Panc1 (cell line): Measurements from ENCODE around the gene SENP6. TPM values are rescaled to one million over a fixed set of nuclear protein-coding genes. Genes with fewer than 3 reads are reported as not detected.

Experiments
- ATAC-seq: fragments of 200-7000 bp; cut with Tn5 transposase; 2 replicates; pipeline ENCODE4 v1.9.1; 2020; ENCODE audit warnings: mild to moderate bottlenecking, moderate library complexity
- Bru-seq: library from RNA; stranded (reverse); fragments of 400-500 nt; gene quantifications from one replicate; lab custom pipeline; 2021; lab: Mats Ljungman, UMichigan
- BruChase-seq, 2 experiments: library from RNA; stranded (reverse); fragments of 400-500 nt; gene quantifications; one replicate each; lab custom pipeline; 2021; lab: Mats Ljungman, UMichigan
- BruUV-seq: library from RNA; stranded (reverse); fragments of 400-500 nt; replicated peaks from 2 replicates; lab custom pipeline; 2021; lab: Mats Ljungman, UMichigan
- CTCF ChIA-PET: fragments of 300-600 bp; sonication (Branson Sonifier 250); formaldehyde crosslinking; loops from one replicate; lab custom pipeline; 2022; ENCODE audit warnings: antibody characterized with exemption; lab: Charles Lee
- POLR2A ChIA-PET: fragments of 300-600 bp; sonication (Branson Sonifier 250); formaldehyde crosslinking; loops from one replicate; lab custom pipeline; 2022; ENCODE audit warnings: antibody characterized with exemption; lab: Charles Lee
- DNase-seq: peaks from one replicate; pipeline ENCODE4 v3.0.0-alpha.2; 2010; ENCODE audit warnings: low read depth, low spot score
- H3K27ac ChIP-seq: 2 replicates; pipeline ENCODE4 v1.5.1; 2011; ENCODE audit warnings: mild to moderate bottlenecking, low read length, inconsistent platforms
- H3K27me3 ChIP-seq: fragments of 200-500 bp; sonication (Bioruptor generic); 2 replicates; pipeline ENCODE4 v1.6.0; 2014; ENCODE audit warnings: low read length, inconsistent platforms; ENCODE audit not compliant: control insufficient read depth, insufficient read depth
- H3K36me3 ChIP-seq: fragments of 200-500 bp; sonication (Bioruptor generic); 2 replicates; pipeline ENCODE4 v1.5.1; 2014; ENCODE audit warnings: inconsistent platforms, mild to moderate bottlenecking, low read length, moderate library complexity; ENCODE audit not compliant: control insufficient read depth, insufficient read depth
- H3K4me1 ChIP-seq: 2 replicates; pipeline ENCODE4 v1.5.1; 2011; ENCODE audit warnings: inconsistent platforms, mild to moderate bottlenecking, low read length, moderate library complexity; ENCODE audit not compliant: control insufficient read depth, insufficient read depth
- H3K4me3 ChIP-seq, 2 experiments: 2 replicates each; pipeline ENCODE4 v1.5.1; 2011 to 2012; ENCODE audit warnings: low read depth in 2 of 2, low read length in 2 of 2, mild to moderate bottlenecking in 2 of 2, inconsistent platforms in 1 of 2, moderate library complexity in 1 of 2
- H3K9me3 ChIP-seq: fragments of 200-500 bp; sonication (Bioruptor generic); 2 replicates; pipeline ENCODE4 v1.5.1; 2014; ENCODE audit warnings: low read depth, mild to moderate bottlenecking, inconsistent platforms, low read length, moderate library complexity; ENCODE audit not compliant: control insufficient read depth, insufficient read depth
- POLR2AphosphoS5 ChIP-seq: IDR thresholded peaks from 2 replicates; pipeline ENCODE4 v1.6.1; 2012; ENCODE audit warnings: mild to moderate bottlenecking, low read depth, low read length, moderate library complexity
- SIN3A ChIP-seq: IDR thresholded peaks from 2 replicates; pipeline ENCODE4 v1.6.1; 2012; ENCODE audit warnings: low read depth, mild to moderate bottlenecking, low read length, moderate library complexity, borderline replicate concordance; ENCODE audit not compliant: insufficient read depth
- TCF7L2 ChIP-seq: IDR thresholded peaks from 2 replicates; pipeline ENCODE4 v1.6.1; 2011; ENCODE audit warnings: mild to moderate bottlenecking, low read depth, low read length, inconsistent platforms
- in situ Hi-C: cut with HindIII; loops from 2 replicates; pipeline ENCODE4 v1.10.0; 2016; ENCODE audit warnings: low sequenced_read_pairs, low pct_unique_long_range_greater_than_20kb
- intact Hi-C: fragments of 100-400 bp; cut with micrococcal nuclease; formaldehyde crosslinking; loops from one replicate; pipeline ENCODE4 v1.10.0; 2022; ENCODE audit not compliant: unreplicated experiment
- long read RNA-seq: library from polyadenylated mRNA; unstranded; transcript quantifications from one replicate; pipeline ENCODE4 v2.0.0, GENCODE V29; 2021; ENCODE audit not compliant: unreplicated experiment
- polyA plus RNA-seq: library from polyadenylated mRNA; unstranded; fragments of >200 nt; gene quantifications from one replicate; pipeline ENCODE4 v1.2.1, GENCODE V29; 2012; ENCODE audit warnings: missing spikeins; ENCODE audit not compliant: insufficient read length
- total RNA-seq: library from RNA; stranded (reverse); gene quantifications from one replicate; pipeline ENCODE4 v1.2.1, GENCODE V29; 2021; ENCODE audit not compliant: unreplicated experiment
- TF ChIP-seq, protein P1 (sequence below), 2 experiments: IDR thresholded peaks; 2 replicates each; pipeline ENCODE4 v1.6.1; 2011 to 2012; ENCODE audit warnings: low read depth in 2 of 2, control low read depth in 1 of 2, low read length in 1 of 2, mild to moderate bottlenecking in 1 of 2, moderate library complexity in 1 of 2; ENCODE audit not compliant: insufficient read depth in 1 of 2
- TF ChIP-seq, protein P2 (sequence below): fragments of 450-650 bp; IDR thresholded peaks from 2 replicates; pipeline ENCODE4 v1.5.1; 2017; ENCODE audit warnings: mild to moderate bottlenecking

SENP6 gene, protein sequence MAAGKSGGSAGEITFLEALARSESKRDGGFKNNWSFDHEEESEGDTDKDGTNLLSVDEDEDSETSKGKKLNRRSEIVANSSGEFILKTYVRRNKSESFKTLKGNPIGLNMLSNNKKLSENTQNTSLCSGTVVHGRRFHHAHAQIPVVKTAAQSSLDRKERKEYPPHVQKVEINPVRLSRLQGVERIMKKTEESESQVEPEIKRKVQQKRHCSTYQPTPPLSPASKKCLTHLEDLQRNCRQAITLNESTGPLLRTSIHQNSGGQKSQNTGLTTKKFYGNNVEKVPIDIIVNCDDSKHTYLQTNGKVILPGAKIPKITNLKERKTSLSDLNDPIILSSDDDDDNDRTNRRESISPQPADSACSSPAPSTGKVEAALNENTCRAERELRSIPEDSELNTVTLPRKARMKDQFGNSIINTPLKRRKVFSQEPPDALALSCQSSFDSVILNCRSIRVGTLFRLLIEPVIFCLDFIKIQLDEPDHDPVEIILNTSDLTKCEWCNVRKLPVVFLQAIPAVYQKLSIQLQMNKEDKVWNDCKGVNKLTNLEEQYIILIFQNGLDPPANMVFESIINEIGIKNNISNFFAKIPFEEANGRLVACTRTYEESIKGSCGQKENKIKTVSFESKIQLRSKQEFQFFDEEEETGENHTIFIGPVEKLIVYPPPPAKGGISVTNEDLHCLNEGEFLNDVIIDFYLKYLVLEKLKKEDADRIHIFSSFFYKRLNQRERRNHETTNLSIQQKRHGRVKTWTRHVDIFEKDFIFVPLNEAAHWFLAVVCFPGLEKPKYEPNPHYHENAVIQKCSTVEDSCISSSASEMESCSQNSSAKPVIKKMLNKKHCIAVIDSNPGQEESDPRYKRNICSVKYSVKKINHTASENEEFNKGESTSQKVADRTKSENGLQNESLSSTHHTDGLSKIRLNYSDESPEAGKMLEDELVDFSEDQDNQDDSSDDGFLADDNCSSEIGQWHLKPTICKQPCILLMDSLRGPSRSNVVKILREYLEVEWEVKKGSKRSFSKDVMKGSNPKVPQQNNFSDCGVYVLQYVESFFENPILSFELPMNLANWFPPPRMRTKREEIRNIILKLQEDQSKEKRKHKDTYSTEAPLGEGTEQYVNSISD
- total RNA-seq (58.7 TPM), Bru-seq, nascent RNA (percentile 94 among the genes with signal in this experiment), BruChase-seq, experiment 1, labeled RNA remaining after a 2-hour chase (percentile 89 among the genes with signal in this experiment), BruChase-seq, experiment 2, labeled RNA remaining after a 6-hour chase (percentile 87 among the genes with signal in this experiment)
- polyA plus RNA-seq = 25.7 TPM
- long read RNA-seq, full-length matches to known transcripts = 67 of 159 reads
- long read RNA-seq, partial matches to known transcripts = 16 of 159 reads
- long read RNA-seq, other reads (novel, unspliced or antisense) = 76 of 159 reads

DNA sequence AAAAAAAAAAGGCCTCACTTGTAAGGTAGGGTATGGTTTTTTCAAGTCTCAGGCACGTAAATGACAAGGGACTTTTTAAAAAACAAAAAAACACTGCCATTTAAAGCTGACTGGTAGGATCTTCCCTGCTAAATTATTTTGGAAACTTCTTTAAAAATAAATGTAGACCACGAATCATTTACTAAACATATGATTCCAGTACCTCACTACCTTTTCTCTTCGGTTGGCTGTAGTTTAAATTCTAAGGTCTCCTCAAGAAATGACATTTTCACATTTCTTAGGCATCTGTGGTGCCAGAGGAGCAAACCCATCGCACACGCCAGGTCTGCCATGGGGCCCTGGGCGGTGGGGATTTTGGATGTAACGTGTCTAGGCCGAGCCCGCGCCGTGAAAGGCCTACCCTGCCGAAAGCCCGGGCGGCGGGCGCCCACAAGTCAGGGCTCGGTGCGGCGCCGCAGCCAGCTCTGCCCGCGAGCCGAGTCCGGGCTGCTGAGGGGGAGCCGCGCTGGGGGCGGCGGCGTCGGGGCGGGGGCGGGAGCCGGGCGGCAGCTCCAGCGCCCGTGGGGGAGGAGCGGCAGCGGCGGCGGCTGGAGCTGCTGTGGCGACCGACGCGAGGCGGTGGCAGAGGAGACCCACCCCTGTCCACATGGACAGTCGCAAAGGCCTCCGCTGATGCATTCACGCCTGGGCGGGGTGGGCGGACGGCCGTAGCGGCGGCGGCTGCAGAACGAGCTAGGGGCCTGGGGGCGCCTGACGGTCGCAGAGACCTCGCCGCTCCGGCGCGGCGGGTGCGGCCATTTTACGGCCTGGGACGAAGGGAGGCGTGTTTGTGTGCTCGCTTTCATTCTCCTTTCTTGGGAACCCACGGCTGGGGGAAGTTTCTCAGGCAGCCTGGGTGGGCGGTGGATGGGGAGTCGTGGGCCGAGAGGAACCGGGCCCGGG is at the start of gene SENP6:
TSS of gene SENP6 (plus strand) at position 577 of the 942 bp plus-strand sequence. CDS start 645 bp downstream, outside the sequence.
- ATAC-seq (peak; percentile 95), DNase-seq (no peak)
- H3K36me3 ChIP-seq = peaks cover 2% of the 10 kb centered on the region; the same call in 1 of the 2 replicates
- H3K9me3 ChIP-seq = no peaks in the 10 kb centered on the region
- H3K27ac ChIP-seq = peak within 1 kb of the TSS; percentile 95
- H3K4me3 ChIP-seq = peak within 1 kb of the TSS; percentile 90 to 96
- intact Hi-C loops (no loop called here), in situ Hi-C loops (no loop called here)
- no peaks in the 10 kb centered on the region for H3K27me3 ChIP-seq
- BruUV-seq = no TSS peak
- TF ChIP-seq, protein P1, sequence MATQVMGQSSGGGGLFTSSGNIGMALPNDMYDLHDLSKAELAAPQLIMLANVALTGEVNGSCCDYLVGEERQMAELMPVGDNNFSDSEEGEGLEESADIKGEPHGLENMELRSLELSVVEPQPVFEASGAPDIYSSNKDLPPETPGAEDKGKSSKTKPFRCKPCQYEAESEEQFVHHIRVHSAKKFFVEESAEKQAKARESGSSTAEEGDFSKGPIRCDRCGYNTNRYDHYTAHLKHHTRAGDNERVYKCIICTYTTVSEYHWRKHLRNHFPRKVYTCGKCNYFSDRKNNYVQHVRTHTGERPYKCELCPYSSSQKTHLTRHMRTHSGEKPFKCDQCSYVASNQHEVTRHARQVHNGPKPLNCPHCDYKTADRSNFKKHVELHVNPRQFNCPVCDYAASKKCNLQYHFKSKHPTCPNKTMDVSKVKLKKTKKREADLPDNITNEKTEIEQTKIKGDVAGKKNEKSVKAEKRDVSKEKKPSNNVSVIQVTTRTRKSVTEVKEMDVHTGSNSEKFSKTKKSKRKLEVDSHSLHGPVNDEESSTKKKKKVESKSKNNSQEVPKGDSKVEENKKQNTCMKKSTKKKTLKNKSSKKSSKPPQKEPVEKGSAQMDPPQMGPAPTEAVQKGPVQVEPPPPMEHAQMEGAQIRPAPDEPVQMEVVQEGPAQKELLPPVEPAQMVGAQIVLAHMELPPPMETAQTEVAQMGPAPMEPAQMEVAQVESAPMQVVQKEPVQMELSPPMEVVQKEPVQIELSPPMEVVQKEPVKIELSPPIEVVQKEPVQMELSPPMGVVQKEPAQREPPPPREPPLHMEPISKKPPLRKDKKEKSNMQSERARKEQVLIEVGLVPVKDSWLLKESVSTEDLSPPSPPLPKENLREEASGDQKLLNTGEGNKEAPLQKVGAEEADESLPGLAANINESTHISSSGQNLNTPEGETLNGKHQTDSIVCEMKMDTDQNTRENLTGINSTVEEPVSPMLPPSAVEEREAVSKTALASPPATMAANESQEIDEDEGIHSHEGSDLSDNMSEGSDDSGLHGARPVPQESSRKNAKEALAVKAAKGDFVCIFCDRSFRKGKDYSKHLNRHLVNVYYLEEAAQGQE (IDR thresholded peaks at IDR 0.05; ENCODE audit: insufficient read depth in 1 of 2, low read depth in 2 of 2, low read length in 1 of 2) = no peak
- TF ChIP-seq POLR2AphosphoS5 = peak; percentile 72
- TF ChIP-seq TCF7L2 = no peak
- TF ChIP-seq SIN3A = peak; percentile 75; the same call in 1 of the 2 replicates
- TF ChIP-seq, protein P2, sequence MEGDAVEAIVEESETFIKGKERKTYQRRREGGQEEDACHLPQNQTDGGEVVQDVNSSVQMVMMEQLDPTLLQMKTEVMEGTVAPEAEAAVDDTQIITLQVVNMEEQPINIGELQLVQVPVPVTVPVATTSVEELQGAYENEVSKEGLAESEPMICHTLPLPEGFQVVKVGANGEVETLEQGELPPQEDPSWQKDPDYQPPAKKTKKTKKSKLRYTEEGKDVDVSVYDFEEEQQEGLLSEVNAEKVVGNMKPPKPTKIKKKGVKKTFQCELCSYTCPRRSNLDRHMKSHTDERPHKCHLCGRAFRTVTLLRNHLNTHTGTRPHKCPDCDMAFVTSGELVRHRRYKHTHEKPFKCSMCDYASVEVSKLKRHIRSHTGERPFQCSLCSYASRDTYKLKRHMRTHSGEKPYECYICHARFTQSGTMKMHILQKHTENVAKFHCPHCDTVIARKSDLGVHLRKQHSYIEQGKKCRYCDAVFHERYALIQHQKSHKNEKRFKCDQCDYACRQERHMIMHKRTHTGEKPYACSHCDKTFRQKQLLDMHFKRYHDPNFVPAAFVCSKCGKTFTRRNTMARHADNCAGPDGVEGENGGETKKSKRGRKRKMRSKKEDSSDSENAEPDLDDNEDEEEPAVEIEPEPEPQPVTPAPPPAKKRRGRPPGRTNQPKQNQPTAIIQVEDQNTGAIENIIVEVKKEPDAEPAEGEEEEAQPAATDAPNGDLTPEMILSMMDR = no peak
- H3K4me1 ChIP-seq = peaks cover 6% of the 10 kb centered on the region; the same call in 1 of the 2 replicates
- ChIA-PET POLR2A (interaction anchor here (0.6 to 0.8 kb wide), 2 partner anchors 89 to 326 kb away, joined by 4 read pairs; no protein-coding TSS in a partner anchor), CTCF (no interaction called here)
